ENCODE measurements around the gene ITGAL.
"Not testable (repeated sequence)": the region's sequence is repeated elsewhere in the genome, so short reads cannot be mapped to it uniquely, and the experiment has no call there.

ITGAL gene

GRCh38 chr16:30474684-30475083, 2.1 kb downstream of the ITGAL start:
- peak overlapping the region; percentile 99 for H3K4me3 Mint-ChIP-seq
- H3K9me3 Mint-ChIP-seq (ENCODE audit: low read depth), result no peaks in the 10 kb centered on the region
- H3K27ac Mint-ChIP-seq, result peak overlapping the region; percentile 86
- peaks cover 70% of the 10 kb centered on the region for H3K4me1 Mint-ChIP-seq (ENCODE audit: low read depth)
- H3K27me3 Mint-ChIP-seq, result no peaks in the 10 kb centered on the region
- peaks cover 8% of the 10 kb centered on the region for H3K36me3 Mint-ChIP-seq

DNA sequence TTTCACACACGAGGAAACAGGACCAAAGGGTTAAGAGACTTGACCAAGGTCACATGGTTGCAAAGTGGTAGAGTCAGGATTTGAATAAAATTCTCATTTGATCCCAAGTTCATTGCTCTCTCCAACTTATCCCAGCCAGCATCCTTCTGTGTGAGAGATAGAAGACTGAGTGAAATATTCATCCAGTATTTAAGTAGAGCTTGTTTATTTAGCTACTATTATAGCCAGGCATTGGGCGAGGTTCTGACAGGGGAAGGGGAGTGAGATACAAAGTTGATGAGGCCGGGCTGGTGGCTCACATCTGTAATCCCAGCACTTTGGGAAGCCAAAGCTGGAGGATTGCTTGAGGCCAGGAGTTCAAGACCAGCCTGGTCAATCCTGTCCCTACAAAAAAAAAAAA, 4.4 kb downstream of the ITGAL start:
- Mint-ChIP-seq H3K4me3 (peak overlapping the region; percentile 61), H3K27ac (peak overlapping the region; percentile 75), H3K36me3 (peaks cover 12% of the 10 kb centered on the region), H3K9me3 (ENCODE audit: low read depth) (no peaks in the 10 kb centered on the region), H3K4me1 (ENCODE audit: low read depth) (peaks cover 64% of the 10 kb centered on the region), H3K27me3 (no peaks in the 10 kb centered on the region)

DNA sequence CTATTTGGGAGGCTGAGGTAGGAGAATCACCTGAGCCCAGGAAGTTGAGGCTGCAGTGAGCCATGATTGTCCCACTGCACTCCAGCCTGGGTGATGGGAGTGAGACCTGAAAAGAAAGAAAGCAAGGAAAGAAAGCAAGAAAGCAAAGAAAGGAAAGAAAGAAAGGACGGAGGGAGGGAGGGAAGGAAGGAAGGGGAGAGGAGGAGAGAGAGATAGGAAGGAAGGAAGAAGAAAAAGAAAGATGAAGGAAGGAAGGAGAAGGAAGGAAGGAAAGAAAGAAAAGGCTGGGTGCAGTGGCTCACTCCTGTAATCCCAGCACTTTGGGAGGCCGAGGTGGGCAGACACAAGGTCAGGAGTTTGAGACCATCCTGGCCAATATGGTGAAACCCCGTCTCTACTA, 5.2 kb downstream of the ITGAL start:
- Mint-ChIP-seq H3K36me3 (peaks cover 16% of the 10 kb centered on the region), H3K4me3 (peak overlapping the region; percentile 61), H3K27ac (peak overlapping the region; percentile 75), H3K4me1 (ENCODE audit: low read depth) (peaks cover 63% of the 10 kb centered on the region)
- H3K27me3 Mint-ChIP-seq; H3K9me3 Mint-ChIP-seq (ENCODE audit: low read depth): not testable (repeated sequence)

DNA sequence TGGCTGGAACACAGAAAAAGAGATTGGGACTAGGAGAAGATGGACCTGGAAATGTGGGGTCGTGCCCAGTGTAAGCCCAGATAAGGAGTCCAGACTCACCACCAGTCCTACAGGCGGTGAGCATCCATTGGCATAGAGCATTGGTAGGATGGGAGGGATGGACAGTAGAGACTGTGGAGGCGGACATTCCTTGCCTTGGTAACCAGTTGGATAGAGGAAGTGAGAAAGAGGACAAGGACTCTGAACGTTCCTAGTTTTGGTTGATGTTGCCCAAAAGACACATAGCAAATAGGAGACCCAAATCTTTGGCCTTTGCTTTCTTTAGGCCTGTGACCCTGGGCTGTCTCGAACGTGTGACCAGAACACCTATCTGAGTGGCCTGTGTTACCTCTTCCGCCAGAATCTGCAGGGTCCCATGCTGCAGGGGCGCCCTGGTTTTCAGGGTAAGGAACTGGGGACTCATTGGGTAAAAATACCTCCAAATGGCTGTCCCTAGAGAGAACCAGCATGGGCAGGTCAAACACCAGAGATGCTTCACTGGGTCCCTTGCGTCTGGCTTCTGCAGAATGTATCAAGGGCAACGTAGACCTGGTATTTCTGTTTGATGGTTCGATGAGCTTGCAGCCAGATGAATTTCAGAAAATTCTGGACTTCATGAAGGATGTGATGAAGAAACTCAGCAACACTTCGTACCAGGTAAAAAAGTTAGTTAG, 6.4 kb downstream of the ITGAL start:
- Mint-ChIP-seq H3K36me3 (peaks cover 16% of the 10 kb centered on the region), H3K9me3 (ENCODE audit: low read depth) (no peaks in the 10 kb centered on the region), H3K27me3 (no peaks in the 10 kb centered on the region), H3K4me1 (ENCODE audit: low read depth) (peaks cover 60% of the 10 kb centered on the region), H3K27ac (peak overlapping the region; percentile 75), H3K4me3 (no peak overlapping the region)

DNA sequence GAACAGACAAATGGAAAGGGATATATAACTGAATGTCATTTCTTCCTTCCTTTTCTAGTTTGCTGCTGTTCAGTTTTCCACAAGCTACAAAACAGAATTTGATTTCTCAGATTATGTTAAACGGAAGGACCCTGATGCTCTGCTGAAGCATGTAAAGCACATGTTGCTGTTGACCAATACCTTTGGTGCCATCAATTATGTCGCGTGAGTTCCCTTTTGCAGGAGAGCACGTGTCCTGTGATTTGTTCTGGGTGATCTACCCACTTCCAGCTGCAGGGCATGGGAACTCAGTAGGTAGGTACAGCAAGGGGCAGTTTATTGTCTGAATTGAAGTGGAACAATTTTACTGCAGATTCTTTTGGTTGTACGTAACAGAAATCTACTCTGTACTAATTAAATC, 8.8 kb downstream of the ITGAL start:
- no peaks in the 10 kb centered on the region for H3K27me3 Mint-ChIP-seq
- H3K9me3 Mint-ChIP-seq (ENCODE audit: low read depth), result no peaks in the 10 kb centered on the region
- H3K27ac Mint-ChIP-seq, result peak overlapping the region; percentile 54
- no peak overlapping the region for H3K4me3 Mint-ChIP-seq
- peaks cover 47% of the 10 kb centered on the region for H3K4me1 Mint-ChIP-seq (ENCODE audit: low read depth)
- H3K36me3 Mint-ChIP-seq, result peaks cover 11% of the 10 kb centered on the region

DNA sequence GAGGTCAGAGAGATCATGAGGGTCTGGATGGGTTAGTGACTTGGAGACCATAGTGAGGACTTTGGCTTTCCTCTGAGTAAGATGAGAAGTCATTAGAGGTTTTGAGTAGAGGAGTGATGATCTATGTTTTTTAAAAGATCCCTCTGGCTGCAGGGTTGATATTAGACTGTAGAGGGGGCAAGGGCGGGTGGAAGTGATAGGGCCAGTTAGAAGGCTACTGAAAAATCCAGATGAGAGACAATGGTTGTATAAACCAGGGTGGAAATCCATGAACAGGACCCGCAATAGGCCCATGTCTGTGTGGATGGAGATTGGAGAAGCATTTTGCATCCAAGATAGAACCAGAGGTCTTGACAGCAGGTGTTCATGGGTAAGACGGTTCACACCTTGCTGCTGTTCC, 9.8 kb downstream of the ITGAL start:
- Mint-ChIP-seq H3K4me1 (ENCODE audit: low read depth) (peaks cover 41% of the 10 kb centered on the region), H3K27me3 (no peaks in the 10 kb centered on the region), H3K4me3 (peak overlapping the region; percentile 12), H3K9me3 (ENCODE audit: low read depth) (no peaks in the 10 kb centered on the region), H3K27ac (peak overlapping the region; percentile 81), H3K36me3 (peaks cover 11% of the 10 kb centered on the region)

DNA sequence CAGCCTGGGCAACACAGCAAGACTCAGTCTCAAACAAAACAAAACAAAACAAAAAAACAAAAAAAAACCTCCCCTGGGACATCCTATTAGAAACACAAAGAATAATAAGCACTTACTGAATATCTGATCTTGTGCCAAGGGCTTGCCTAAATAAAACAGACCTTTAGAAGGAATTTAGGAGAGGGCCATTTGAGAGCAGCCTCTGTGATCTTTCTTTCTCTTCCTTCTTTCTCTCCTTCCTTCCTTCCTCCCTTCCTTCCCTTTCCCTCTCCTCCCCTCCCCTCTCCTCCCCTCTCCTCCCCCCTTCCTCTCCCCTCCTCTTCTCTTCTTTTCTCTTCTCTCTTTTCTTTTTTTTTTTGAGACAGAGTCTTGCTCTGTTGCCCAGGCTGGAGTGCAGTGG, 12.3 kb downstream of the ITGAL start:
- Mint-ChIP-seq H3K27ac (peak overlapping the region; percentile 64), H3K27me3 (no peaks in the 10 kb centered on the region), H3K4me1 (ENCODE audit: low read depth) (peaks cover 35% of the 10 kb centered on the region), H3K9me3 (ENCODE audit: low read depth) (no peaks in the 10 kb centered on the region), H3K4me3 (no peak overlapping the region), H3K36me3 (peaks cover 12% of the 10 kb centered on the region)

GRCh38 chr16:30485818-30486436, 13.4 kb downstream of the ITGAL start:
- Mint-ChIP-seq H3K9me3 (ENCODE audit: low read depth) (no peaks in the 10 kb centered on the region), H3K27ac (peak overlapping the region; percentile 30), H3K27me3 (no peaks in the 10 kb centered on the region), H3K36me3 (peaks cover 11% of the 10 kb centered on the region), H3K4me3 (no peak overlapping the region), H3K4me1 (ENCODE audit: low read depth) (peaks cover 33% of the 10 kb centered on the region)

DNA sequence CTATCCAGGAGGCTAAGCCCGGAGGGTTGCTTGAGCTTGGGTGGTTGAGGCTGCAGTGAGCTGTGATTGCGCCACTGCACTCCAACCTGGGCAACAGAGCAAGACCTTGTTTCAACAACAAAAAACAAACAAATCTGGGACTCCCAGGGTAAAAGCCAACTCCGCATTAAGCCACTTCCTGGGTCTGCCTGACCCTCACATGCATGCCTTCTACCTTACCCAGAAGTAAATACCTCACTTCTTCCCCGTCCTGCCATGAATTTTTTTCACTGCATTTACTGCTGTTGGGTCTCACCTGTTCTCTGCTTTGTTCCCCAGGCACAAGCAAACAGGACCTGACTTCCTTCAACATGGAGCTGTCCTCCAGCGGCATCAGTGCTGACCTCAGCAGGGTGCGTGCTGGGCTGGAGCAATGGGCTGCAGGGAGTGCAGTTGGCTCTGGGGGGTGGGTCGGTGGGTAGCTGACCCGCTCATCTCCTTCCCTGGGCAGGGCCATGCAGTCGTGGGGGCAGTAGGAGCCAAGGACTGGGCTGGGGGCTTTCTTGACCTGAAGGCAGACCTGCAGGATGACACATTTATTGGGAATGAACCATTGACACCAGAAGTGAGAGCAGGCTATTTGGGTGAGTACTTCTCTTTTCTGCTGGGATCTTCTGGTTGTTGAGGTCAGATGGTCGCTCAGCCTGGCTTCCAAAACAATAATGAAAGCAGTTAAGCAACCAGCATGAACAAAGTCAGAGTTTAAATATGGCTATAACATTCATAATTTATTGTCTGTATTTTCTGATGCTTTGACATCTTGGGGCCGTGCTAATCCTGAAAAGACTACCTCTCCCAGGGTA, 16.4 kb downstream of the ITGAL start:
- Mint-ChIP-seq H3K27ac (peak overlapping the region; percentile 11), H3K36me3 (peaks cover 14% of the 10 kb centered on the region), H3K4me3 (no peak overlapping the region), H3K9me3 (ENCODE audit: low read depth) (no peaks in the 10 kb centered on the region), H3K27me3 (no peaks in the 10 kb centered on the region), H3K4me1 (ENCODE audit: low read depth) (peaks cover 30% of the 10 kb centered on the region)

DNA sequence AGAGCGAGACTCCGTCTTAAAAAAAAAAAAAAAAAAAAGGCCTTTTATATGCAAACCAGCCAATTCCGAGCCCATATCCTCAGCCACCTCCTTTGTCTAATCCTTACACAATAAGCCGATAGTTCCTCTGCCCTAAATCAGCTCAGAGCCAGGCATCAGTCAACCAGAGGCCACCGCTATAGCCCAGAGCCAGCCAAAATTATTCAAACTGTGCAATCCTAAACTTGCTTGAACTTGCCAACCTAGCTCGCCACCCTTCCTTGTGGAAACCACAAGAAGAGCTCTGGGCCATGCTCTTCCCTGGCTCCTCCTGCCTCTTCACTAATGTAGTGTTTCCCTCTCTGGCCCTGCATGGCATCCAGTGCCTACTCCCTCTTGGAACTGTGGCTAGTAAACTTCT, 17.7 kb downstream of the ITGAL start:
- no peaks in the 10 kb centered on the region for H3K27me3 Mint-ChIP-seq
- no peaks in the 10 kb centered on the region for H3K9me3 Mint-ChIP-seq (ENCODE audit: low read depth)
- no peak overlapping the region for H3K4me3 Mint-ChIP-seq
- peaks cover 14% of the 10 kb centered on the region for H3K36me3 Mint-ChIP-seq
- peak overlapping the region; percentile 79 for H3K27ac Mint-ChIP-seq
- peaks cover 31% of the 10 kb centered on the region for H3K4me1 Mint-ChIP-seq (ENCODE audit: low read depth)

DNA sequence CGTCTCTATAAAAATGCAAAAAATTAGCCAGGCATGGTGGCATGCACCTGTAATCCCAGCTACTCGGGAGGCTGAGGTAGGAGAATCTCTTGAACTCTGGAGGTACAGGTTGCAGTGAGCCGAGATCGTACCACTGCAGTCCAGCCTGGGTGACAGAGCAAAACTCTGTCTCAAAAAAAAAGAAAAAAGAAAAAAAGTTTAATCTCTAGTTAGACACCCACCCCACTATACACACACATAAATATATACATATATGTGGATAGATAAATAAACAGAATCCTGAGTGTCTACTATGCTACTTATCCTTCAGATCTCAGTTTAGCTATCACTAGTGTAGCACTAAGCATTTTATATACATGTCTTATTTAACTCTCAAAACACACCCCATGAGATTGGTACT, 18.7 kb downstream of the ITGAL start:
- peaks cover 26% of the 10 kb centered on the region for H3K4me1 Mint-ChIP-seq (ENCODE audit: low read depth)
- no peaks in the 10 kb centered on the region for H3K27me3 Mint-ChIP-seq
- H3K36me3 Mint-ChIP-seq, result peaks cover 14% of the 10 kb centered on the region
- H3K9me3 Mint-ChIP-seq (ENCODE audit: low read depth), result no peaks in the 10 kb centered on the region
- H3K27ac Mint-ChIP-seq, result peak overlapping the region; percentile 79
- no peak overlapping the region for H3K4me3 Mint-ChIP-seq

- Mint-ChIP-seq H3K27ac (peak overlapping the region; percentile 79), H3K4me3 (peak overlapping the region; percentile 22), H3K36me3 (peaks cover 14% of the 10 kb centered on the region), H3K4me1 (ENCODE audit: low read depth) (peaks cover 24% of the 10 kb centered on the region), H3K9me3 (ENCODE audit: low read depth) (no peaks in the 10 kb centered on the region), H3K27me3 (no peaks in the 10 kb centered on the region)
Measured at GRCh38 chr16:30491744-30492308, 19.3 kb downstream of the ITGAL start.

DNA sequence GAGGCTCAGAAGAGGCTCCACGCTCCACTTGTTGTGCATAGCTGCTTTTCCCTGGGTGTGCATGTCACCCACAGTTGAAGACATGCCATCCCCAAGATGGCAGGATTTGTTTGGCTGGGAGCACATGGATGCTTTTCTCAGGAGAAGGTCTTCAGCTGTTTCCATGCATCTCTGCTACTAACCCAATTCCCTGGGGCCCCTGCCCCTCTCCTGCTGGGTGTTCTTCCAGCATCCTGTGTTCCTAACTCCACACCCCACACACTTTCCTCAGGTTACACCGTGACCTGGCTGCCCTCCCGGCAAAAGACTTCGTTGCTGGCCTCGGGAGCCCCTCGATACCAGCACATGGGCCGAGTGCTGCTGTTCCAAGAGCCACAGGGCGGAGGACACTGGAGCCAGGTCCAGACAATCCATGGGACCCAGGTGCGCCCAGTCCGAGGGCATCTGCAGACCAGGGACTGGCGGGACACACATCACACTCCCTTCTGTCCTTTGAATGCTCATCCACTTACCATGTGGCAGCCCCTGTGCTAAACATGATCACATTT, 21.5 kb downstream of the ITGAL start:
- H3K36me3 Mint-ChIP-seq, result peaks cover 10% of the 10 kb centered on the region
- H3K4me3 Mint-ChIP-seq, result no peak overlapping the region
- H3K4me1 Mint-ChIP-seq (ENCODE audit: low read depth), result peaks cover 20% of the 10 kb centered on the region
- peak overlapping the region; percentile 72 for H3K27ac Mint-ChIP-seq
- no peaks in the 10 kb centered on the region for H3K9me3 Mint-ChIP-seq (ENCODE audit: low read depth)
- no peaks in the 10 kb centered on the region for H3K27me3 Mint-ChIP-seq

GRCh38 chr16:30494709-30495108, 22.2 kb downstream of the ITGAL start:
- Mint-ChIP-seq H3K36me3 (peaks cover 12% of the 10 kb centered on the region), H3K9me3 (ENCODE audit: low read depth) (no peaks in the 10 kb centered on the region), H3K4me1 (ENCODE audit: low read depth) (peaks cover 20% of the 10 kb centered on the region), H3K27me3 (no peaks in the 10 kb centered on the region), H3K4me3 (no peak overlapping the region), H3K27ac (peak overlapping the region; percentile 72)

DNA sequence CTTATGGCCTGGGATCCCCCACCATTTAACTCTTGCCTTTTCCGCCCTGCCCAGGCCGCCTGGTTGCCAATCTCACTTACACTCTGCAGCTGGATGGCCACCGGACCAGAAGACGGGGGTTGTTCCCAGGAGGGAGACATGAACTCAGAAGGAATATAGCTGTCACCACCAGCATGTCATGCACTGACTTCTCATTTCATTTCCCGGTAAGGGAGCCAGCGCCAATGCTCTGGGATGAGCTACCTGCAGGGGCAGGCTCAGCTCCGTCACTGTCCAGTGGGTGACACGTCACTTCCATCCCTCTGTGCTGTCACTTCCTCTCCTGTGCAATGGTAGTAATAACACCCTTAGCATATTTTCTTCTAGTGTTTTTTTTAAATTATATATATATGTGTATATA, 26.7 kb downstream of the ITGAL start:
- Mint-ChIP-seq H3K4me3 (no peak overlapping the region), H3K36me3 (peaks cover 2% of the 10 kb centered on the region), H3K9me3 (ENCODE audit: low read depth) (no peaks in the 10 kb centered on the region), H3K27me3 (no peaks in the 10 kb centered on the region), H3K4me1 (ENCODE audit: low read depth) (peaks cover 8% of the 10 kb centered on the region), H3K27ac (no peak overlapping the region)
